ENCODE results near the gene SPACA4. TPM values are rescaled to one million over a fixed set of nuclear protein-coding genes. Genes with fewer than 3 reads are reported as not detected.

SPACA4 gene
- total RNA-seq, 1 experiment from 2014 or later = not detected

- TF ChIP-seq, protein P1, sequence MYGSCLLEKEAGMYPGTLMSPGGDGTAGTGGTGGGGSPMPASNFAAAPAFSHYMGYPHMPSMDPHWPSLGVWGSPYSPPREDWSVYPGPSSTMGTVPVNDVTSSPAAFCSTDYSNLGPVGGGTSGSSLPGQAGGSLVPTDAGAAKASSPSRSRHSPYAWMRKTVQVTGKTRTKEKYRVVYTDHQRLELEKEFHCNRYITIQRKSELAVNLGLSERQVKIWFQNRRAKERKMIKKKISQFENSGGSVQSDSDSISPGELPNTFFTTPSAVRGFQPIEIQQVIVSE (CRISPR knock-in tag; IDR thresholded peaks at IDR 0.05; ENCODE audit: borderline replicate concordance) = no peak
- TF ChIP-seq ZNF219 (CRISPR knock-in tag; IDR thresholded peaks at IDR 0.05; ENCODE audit: borderline replicate concordance) (no peak), E2F5 (CRISPR knock-in tag; IDR thresholded peaks at IDR 0.05) (no peak), PRDM15 (CRISPR knock-in tag; IDR thresholded peaks at IDR 0.05) (no peak), ZNF317 (CRISPR knock-in tag; IDR thresholded peaks at IDR 0.05; ENCODE audit: borderline replicate concordance, low read depth) (no peak), ZNF532 (CRISPR knock-in tag; IDR thresholded peaks at IDR 0.05; ENCODE audit: borderline replicate concordance) (no peak), HMGA2 (CRISPR knock-in tag; IDR thresholded peaks at IDR 0.05) (no peak), CREM (CRISPR knock-in tag; IDR thresholded peaks at IDR 0.05) (peak; percentile 100), TEAD4 (CRISPR knock-in tag; IDR thresholded peaks at IDR 0.05) (0 out of 2 replicates have a peak, but pooled peaks have one; percentile 15), CTCF (IDR thresholded peaks at IDR 0.05) (no peak), NFE2L1 (CRISPR knock-in tag; IDR thresholded peaks at IDR 0.05) (no peak), KAT7 (CRISPR knock-in tag; IDR thresholded peaks at IDR 0.05; ENCODE audit: borderline replicate concordance) (no peak), TP53 (CRISPR knock-in tag; IDR thresholded peaks at IDR 0.05) (no peak), SP1 (CRISPR knock-in tag; conservative IDR thresholded peaks at IDR 0.05) (peak; percentile 99)
Observed at GRCh38 chr19:48618916-48619691, 12.6 kb downstream of the SPACA4 start, which contains the start of the genes RPL18 and SPHK2 (continued).
